ENCODE measurements around the gene KIF5C.
"Not testable (repeated sequence)": the region's sequence is repeated elsewhere in the genome, so short reads cannot be mapped to it uniquely, and the experiment has no call there.

Gene KIF5C

DNA sequence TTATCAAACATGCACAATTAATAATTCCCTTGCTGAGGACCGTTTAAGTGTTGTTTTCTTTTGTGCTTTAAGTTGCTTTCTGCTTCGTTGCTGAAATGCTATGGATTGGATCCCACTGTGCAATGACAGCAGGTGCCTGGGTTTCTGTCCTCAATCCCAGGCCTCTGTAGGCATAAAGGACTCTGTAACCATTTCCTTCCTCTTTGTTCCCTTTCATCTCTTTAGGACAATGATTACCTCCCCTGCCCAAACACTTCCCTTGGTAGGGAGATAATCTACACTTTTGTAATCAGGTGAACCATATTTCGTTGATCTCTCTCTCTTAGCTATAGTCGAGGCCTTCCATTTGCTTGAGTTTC is 104.9 kb downstream of the KIF5C start:
- H3K4me1 ChIP-seq (ENCODE audit: insufficient read depth, low read length), result no peaks in the 10 kb centered on the region
- H3K27ac ChIP-seq (ENCODE audit: low read depth, low read length), result no peak overlapping the region

DNA sequence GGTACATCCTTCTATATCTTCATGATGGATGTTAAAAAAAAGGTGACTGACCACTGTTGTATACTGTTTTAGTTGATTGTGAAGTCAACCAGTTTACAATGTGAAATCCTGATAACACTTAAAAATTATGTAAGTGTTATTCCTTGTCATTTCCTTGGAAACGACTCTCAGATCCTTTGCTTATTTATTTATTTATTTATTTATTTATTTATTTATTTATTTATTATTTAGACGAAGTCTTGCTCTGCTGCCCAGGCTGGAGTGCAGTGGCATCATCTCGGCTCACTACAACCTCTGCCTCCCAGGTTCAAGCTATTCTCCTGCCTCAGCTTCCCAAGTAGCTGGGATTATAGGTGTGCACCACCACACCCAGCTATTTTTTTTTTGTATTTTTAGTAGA is 105.5 kb downstream of the KIF5C start:
- H3K27me3 ChIP-seq (ENCODE audit: control insufficient read depth in 1 of 2, insufficient read depth in 2 of 2, low read length in 2 of 2); H3K4me3 ChIP-seq (ENCODE audit: low read depth in 1 of 2, low read length in 2 of 2); H3K27ac ChIP-seq (ENCODE audit: low read depth, low read length); H3K9ac ChIP-seq (ENCODE audit: low read length); H3K4me1 ChIP-seq (ENCODE audit: insufficient read depth, low read length); H3K9me3 ChIP-seq (ENCODE audit: low read length); H3K36me3 ChIP-seq (ENCODE audit: insufficient read depth, low read length): not testable (repeated sequence)

More for the DNA sequence above, 104.9 kb downstream of the KIF5C start:
- H3K36me3 ChIP-seq (ENCODE audit: insufficient read depth, low read length), result no peaks in the 10 kb centered on the region
- no peaks in the 10 kb centered on the region for H3K27me3 ChIP-seq (ENCODE audit: control insufficient read depth in 1 of 2, insufficient read depth in 2 of 2, low read length in 2 of 2)
- no peak overlapping the region for H3K9ac ChIP-seq (ENCODE audit: low read length)
- H3K4me3 ChIP-seq (ENCODE audit: low read depth in 1 of 2, low read length in 2 of 2), result no peak overlapping the region
- no peaks in the 10 kb centered on the region for H3K9me3 ChIP-seq (ENCODE audit: low read length)

DNA sequence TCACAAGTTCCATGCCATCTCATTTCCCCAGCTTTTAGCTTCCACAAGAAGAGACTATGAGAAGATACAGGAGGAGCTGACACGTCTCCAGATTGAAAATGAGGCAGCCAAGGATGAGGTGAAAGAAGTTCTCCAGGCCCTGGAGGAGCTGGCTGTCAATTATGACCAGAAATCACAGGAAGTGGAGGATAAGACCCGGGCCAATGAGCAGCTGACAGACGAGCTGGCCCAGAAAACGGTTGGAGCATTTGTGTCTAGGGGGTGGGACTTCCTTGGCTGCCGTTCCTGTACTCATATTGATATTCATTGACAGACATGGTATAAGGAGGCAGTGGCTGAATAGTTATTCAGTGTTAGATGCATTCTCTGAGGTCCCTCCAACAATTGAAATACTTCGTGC is 106.3 kb downstream of the KIF5C start:
- Histone ChIP-seq H3K4me3 (ENCODE audit: low read depth in 1 of 2, low read length in 2 of 2) (no peak overlapping the region), H3K9me3 (ENCODE audit: low read length) (no peaks in the 10 kb centered on the region), H3K9ac (ENCODE audit: low read length) (no peak overlapping the region), H3K27me3 (ENCODE audit: control insufficient read depth in 1 of 2, insufficient read depth in 2 of 2, low read length in 2 of 2) (no peaks in the 10 kb centered on the region), H3K27ac (ENCODE audit: low read depth, low read length) (no peak overlapping the region), H3K4me1 (ENCODE audit: insufficient read depth, low read length) (no peaks in the 10 kb centered on the region), H3K36me3 (ENCODE audit: insufficient read depth, low read length) (no peaks in the 10 kb centered on the region)

DNA sequence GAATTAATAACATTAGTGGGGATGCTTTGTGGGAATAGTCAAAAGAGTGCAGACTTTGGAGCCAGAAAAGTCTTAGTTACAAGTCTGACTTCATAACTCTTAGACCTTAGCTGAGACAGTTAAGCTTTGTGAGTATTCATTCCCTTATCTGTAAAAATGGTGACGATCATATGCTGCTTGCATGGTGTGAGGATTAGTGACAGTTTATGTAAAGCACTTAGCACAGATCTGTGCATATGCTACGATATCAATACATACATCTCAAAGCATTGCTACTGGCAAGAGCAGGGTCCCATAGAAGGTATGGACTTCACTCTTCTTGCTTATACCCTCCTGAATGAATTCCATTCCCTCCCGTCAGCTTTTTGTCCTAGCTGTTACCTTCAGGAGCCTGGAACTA is 106.8 kb downstream of the KIF5C start:
- Histone ChIP-seq H3K9ac (ENCODE audit: low read length) (no peak overlapping the region), H3K27me3 (ENCODE audit: control insufficient read depth in 1 of 2, insufficient read depth in 2 of 2, low read length in 2 of 2) (no peaks in the 10 kb centered on the region), H3K36me3 (ENCODE audit: insufficient read depth, low read length) (no peaks in the 10 kb centered on the region), H3K4me1 (ENCODE audit: insufficient read depth, low read length) (no peaks in the 10 kb centered on the region), H3K27ac (ENCODE audit: low read depth, low read length) (no peak overlapping the region), H3K4me3 (ENCODE audit: low read depth in 1 of 2, low read length in 2 of 2) (no peak overlapping the region), H3K9me3 (ENCODE audit: low read length) (no peaks in the 10 kb centered on the region)

DNA sequence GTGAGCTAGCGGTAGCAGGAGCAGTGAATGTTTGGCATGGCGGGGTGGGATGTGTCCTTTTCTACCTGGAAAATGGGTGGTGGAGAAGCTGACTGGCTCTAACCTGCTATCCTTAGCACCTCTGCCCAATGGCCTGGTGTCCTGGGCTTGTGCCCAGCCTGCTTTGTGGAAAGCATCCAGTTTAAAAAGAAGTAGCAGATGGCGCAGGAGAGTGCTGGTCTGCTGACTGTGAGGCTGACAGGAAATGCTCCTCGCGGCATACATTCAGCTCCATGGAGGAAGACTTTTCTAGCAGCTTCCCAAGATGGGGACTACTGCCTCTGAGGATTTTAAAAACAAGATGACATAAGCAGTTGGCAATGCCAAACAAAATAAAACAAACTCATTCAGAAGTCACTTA is 107.3 kb downstream of the KIF5C start:
- H3K36me3 ChIP-seq (ENCODE audit: insufficient read depth, low read length), result no peaks in the 10 kb centered on the region

DNA sequence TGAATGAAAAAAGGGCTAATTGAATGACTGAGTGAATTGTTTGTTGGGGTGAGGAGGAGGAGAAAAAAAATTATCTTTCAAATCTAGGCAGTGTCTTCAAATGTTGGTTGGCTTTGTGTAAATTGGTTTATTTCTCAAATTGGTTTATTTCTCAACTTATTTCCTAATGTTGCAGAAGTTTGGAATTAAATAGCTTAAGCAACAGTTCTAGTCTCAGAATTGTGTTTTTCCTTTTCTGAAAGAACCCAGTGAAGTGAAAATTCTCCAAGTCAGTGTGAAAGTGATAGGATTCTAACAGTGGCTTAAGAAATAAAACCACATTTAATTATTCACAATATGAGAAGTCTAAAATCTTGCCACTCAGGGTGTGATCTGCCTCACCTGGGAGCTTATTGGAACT is 108.9 kb downstream of the KIF5C start:
- H3K4me1 ChIP-seq (ENCODE audit: insufficient read depth, low read length), result no peaks in the 10 kb centered on the region
- H3K9ac ChIP-seq (ENCODE audit: low read length), result no peak overlapping the region
- no peak overlapping the region for H3K27ac ChIP-seq (ENCODE audit: low read depth, low read length)
- no peak overlapping the region for H3K4me3 ChIP-seq (ENCODE audit: low read depth in 1 of 2, low read length in 2 of 2)
- no peaks in the 10 kb centered on the region for H3K27me3 ChIP-seq (ENCODE audit: control insufficient read depth in 1 of 2, insufficient read depth in 2 of 2, low read length in 2 of 2)
- H3K36me3 ChIP-seq (ENCODE audit: insufficient read depth, low read length), result no peaks in the 10 kb centered on the region
- H3K9me3 ChIP-seq (ENCODE audit: low read length), result no peaks in the 10 kb centered on the region

More for the DNA sequence above, 107.3 kb downstream of the KIF5C start:
- H3K4me3 ChIP-seq (ENCODE audit: low read depth in 1 of 2, low read length in 2 of 2), result no peak overlapping the region
- H3K27ac ChIP-seq (ENCODE audit: low read depth, low read length), result no peak overlapping the region
- no peaks in the 10 kb centered on the region for H3K27me3 ChIP-seq (ENCODE audit: control insufficient read depth in 1 of 2, insufficient read depth in 2 of 2, low read length in 2 of 2)
- H3K4me1 ChIP-seq (ENCODE audit: insufficient read depth, low read length), result no peaks in the 10 kb centered on the region
- H3K9me3 ChIP-seq (ENCODE audit: low read length), result no peaks in the 10 kb centered on the region
- no peak overlapping the region for H3K9ac ChIP-seq (ENCODE audit: low read length)

DNA sequence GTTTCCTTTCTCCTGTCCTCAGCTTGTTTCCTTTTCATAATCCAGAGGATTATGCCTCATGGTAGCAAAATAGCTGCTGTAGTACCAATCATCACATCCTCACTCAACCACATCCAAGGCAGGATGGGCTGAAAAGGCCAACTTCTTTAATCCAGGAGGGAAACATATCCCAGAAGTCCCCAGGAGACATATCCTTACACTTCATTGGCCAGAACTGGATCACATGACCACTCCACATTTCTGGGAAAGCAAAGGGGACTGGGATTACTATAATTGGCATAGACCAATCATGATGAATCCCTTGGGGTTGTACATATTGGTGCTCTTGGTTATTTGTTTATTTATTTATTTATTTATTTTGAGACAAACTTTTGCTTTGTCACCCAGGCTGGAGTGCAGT is 109.4 kb downstream of the KIF5C start:
- no peak overlapping the region for H3K9ac ChIP-seq (ENCODE audit: low read length)

DNA sequence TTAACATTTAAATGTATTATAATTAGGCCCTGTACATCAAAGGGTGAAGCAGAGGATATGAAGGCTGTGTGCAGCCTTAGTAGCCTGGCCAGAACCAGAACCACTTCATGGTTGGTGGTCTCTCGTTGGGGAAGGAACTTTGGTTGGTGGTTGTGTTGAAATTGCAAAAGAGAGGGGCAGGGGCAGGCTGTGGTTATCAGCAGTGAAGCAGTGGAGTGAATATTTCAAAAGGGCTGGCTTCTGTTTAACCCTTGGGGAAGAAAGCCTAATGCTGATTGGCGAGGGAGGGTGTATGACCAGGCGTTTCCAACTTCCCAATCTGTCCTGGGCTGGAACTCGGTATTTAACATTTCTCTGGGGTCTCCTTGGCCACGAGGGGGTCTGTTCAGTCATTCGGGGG is 112.3 kb downstream of the KIF5C start:
- no peak overlapping the region for H3K9ac ChIP-seq (ENCODE audit: low read length)
- no peaks in the 10 kb centered on the region for H3K4me1 ChIP-seq (ENCODE audit: insufficient read depth, low read length)
- no peaks in the 10 kb centered on the region for H3K9me3 ChIP-seq (ENCODE audit: low read length)
- H3K27me3 ChIP-seq (ENCODE audit: control insufficient read depth in 1 of 2, insufficient read depth in 2 of 2, low read length in 2 of 2), result no peaks in the 10 kb centered on the region
- no peaks in the 10 kb centered on the region for H3K36me3 ChIP-seq (ENCODE audit: insufficient read depth, low read length)
- H3K27ac ChIP-seq (ENCODE audit: low read depth, low read length), result no peak overlapping the region
- no peak overlapping the region for H3K4me3 ChIP-seq (ENCODE audit: low read depth in 1 of 2, low read length in 2 of 2)

More for the DNA sequence above, 109.4 kb downstream of the KIF5C start:
- H3K36me3 ChIP-seq (ENCODE audit: insufficient read depth, low read length), result no peaks in the 10 kb centered on the region
- no peak overlapping the region for H3K27ac ChIP-seq (ENCODE audit: low read depth, low read length)
- no peaks in the 10 kb centered on the region for H3K27me3 ChIP-seq (ENCODE audit: control insufficient read depth in 1 of 2, insufficient read depth in 2 of 2, low read length in 2 of 2)
- H3K4me3 ChIP-seq (ENCODE audit: low read depth in 1 of 2, low read length in 2 of 2), result no peak overlapping the region
- no peaks in the 10 kb centered on the region for H3K4me1 ChIP-seq (ENCODE audit: insufficient read depth, low read length)
- H3K9me3 ChIP-seq (ENCODE audit: low read length), result no peaks in the 10 kb centered on the region

DNA sequence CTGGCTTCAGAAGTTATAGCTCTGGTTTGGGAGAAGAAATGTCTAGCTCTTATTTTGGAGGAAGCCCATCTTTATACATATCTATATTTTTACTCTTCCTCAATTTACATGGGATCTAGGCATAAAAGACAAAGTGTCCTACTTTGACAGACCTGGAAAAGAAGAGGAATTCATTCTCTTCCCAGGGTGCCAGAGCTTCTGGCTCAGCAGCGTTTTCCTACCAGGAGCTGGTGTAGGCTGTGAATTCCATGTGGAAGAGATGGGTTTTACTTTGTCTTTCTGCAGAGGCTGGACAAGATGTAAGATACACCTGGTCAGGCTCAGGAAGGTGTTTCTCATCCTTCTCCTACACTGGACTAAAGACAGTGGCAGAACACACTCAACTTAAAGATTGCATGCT is 113.3 kb downstream of the KIF5C start:
- no peaks in the 10 kb centered on the region for H3K9me3 ChIP-seq (ENCODE audit: low read length)

DNA sequence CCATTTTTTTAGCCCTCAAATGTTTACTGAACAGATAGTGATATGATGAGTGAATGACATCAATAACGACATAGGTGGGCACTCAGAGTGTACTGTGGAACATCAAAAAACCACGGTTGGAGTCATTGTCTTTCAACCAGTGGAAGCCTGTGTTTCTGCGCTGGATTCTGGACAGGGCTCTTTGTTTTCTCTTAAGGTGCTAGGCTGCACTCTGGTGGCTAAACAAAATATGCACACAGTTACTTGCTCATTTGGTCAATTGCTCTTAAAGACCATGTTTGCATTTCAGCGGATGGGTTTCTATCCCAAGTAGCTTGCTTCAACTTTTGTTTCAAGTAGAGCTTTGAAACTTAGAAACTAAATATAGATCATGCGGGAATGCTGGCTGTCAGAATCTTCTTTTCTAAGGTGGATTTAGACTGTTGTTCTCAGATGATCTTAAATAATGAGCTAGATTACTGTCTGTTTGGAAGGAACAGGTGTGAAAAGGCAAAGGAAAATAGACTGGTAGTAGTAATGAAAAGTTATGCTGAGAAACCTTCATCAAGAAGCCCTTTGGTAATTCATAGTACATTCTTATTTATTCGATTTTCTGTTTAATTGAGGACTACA is 115.0 kb downstream of the KIF5C start:
- no peaks in the 10 kb centered on the region for H3K36me3 ChIP-seq (ENCODE audit: insufficient read depth, low read length)
- H3K9ac ChIP-seq (ENCODE audit: low read length), result no peak overlapping the region
- no peak overlapping the region for H3K27ac ChIP-seq (ENCODE audit: low read depth, low read length)

More for the DNA sequence above, 113.3 kb downstream of the KIF5C start:
- Histone ChIP-seq H3K4me3 (ENCODE audit: low read depth in 1 of 2, low read length in 2 of 2) (no peak overlapping the region), H3K4me1 (ENCODE audit: insufficient read depth, low read length) (no peaks in the 10 kb centered on the region), H3K27me3 (ENCODE audit: control insufficient read depth in 1 of 2, insufficient read depth in 2 of 2, low read length in 2 of 2) (no peaks in the 10 kb centered on the region), H3K36me3 (ENCODE audit: insufficient read depth, low read length) (no peaks in the 10 kb centered on the region), H3K27ac (ENCODE audit: low read depth, low read length) (no peak overlapping the region), H3K9ac (ENCODE audit: low read length) (no peak overlapping the region)

DNA sequence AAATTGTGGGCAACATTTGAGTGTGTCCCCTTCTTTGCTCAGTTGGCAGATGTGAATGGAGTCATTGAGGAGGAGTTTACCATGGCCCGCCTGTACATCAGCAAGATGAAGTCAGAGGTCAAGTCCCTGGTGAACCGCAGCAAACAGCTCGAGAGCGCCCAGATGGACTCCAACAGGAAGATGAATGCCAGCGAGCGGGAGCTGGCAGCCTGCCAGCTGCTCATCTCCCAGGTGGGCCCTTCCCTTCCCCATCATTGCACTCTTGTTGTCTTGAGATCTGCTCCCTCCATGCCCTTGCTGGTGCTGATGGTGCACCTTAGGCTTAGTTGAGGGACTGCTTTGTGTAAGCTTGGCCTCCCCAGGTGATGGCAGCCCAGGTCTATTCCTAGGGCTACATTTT is 115.9 kb downstream of the KIF5C start:
- no peak overlapping the region for H3K4me3 ChIP-seq (ENCODE audit: low read depth in 1 of 2, low read length in 2 of 2)

More for the DNA sequence above, 115.0 kb downstream of the KIF5C start:
- no peaks in the 10 kb centered on the region for H3K9me3 ChIP-seq (ENCODE audit: low read length)
- no peak overlapping the region for H3K4me3 ChIP-seq (ENCODE audit: low read depth in 1 of 2, low read length in 2 of 2)
- H3K27me3 ChIP-seq (ENCODE audit: control insufficient read depth in 1 of 2, insufficient read depth in 2 of 2, low read length in 2 of 2), result no peaks in the 10 kb centered on the region
- no peaks in the 10 kb centered on the region for H3K4me1 ChIP-seq (ENCODE audit: insufficient read depth, low read length)

DNA sequence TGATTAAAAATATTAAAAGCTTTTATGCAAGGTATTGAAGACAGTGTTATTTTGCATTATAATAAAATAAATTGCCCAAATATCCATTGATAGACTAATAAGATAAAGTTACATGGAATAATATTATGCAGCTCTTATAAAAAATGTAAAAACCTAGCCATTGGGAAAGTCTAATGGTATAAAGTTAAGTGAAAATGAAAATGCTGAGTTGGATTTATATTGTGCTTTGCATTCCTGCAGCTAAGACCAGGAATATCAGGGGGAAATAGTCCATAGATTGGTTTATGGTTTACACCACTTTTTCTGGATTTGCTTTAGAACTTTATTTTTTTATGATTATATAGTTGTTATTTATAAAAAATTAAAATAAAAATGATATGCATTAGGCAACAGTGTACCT is 117.4 kb downstream of the KIF5C start:
- Histone ChIP-seq H3K4me1 (ENCODE audit: insufficient read depth, low read length) (no peaks in the 10 kb centered on the region), H3K27me3 (ENCODE audit: control insufficient read depth in 1 of 2, insufficient read depth in 2 of 2, low read length in 2 of 2) (no peaks in the 10 kb centered on the region)

More for the DNA sequence above, 115.9 kb downstream of the KIF5C start:
- H3K27ac ChIP-seq (ENCODE audit: low read depth, low read length), result no peak overlapping the region
- H3K27me3 ChIP-seq (ENCODE audit: control insufficient read depth in 1 of 2, insufficient read depth in 2 of 2, low read length in 2 of 2), result no peaks in the 10 kb centered on the region
- H3K9ac ChIP-seq (ENCODE audit: low read length), result no peak overlapping the region
- H3K9me3 ChIP-seq (ENCODE audit: low read length), result no peaks in the 10 kb centered on the region
- H3K36me3 ChIP-seq (ENCODE audit: insufficient read depth, low read length), result no peaks in the 10 kb centered on the region
- H3K4me1 ChIP-seq (ENCODE audit: insufficient read depth, low read length), result no peaks in the 10 kb centered on the region

More for the DNA sequence above, 117.4 kb downstream of the KIF5C start:
- H3K9me3 ChIP-seq (ENCODE audit: low read length), result no peaks in the 10 kb centered on the region
- no peak overlapping the region for H3K4me3 ChIP-seq (ENCODE audit: low read depth in 1 of 2, low read length in 2 of 2)
- no peaks in the 10 kb centered on the region for H3K36me3 ChIP-seq (ENCODE audit: insufficient read depth, low read length)
- H3K9ac ChIP-seq (ENCODE audit: low read length), result no peak overlapping the region
- no peak overlapping the region for H3K27ac ChIP-seq (ENCODE audit: low read depth, low read length)
